SW480 (cell line): Measurements from ENCODE around the gene AKIP1.
"Not testable (repeated sequence)": the region's sequence is repeated elsewhere in the genome, so short reads cannot be mapped to it uniquely, and the experiment has no call there.

Source experiments
- DNase-seq: peaks from one replicate; pipeline ENCODE4 v3.0.0-alpha.2; 2016; ENCODE audit warnings: low spot score

AKIP1 gene

GRCh38 chr11:8911029-8911823, at the start of gene AKIP1:
Gene AKIP1 (plus strand): TSS chr11:8911189. CDS start chr11:8911450, 261 bp downstream.
- peak; percentile 94 for DNase-seq

GRCh38 chr11:8863838-8864237, 47.2 kb upstream of the AKIP1 start:
- DNase-seq, result no peak

GRCh38 chr11:8865304-8865703, 45.7 kb upstream of the AKIP1 start:
- no peak for DNase-seq

GRCh38 chr11:8867035-8867434, 44.0 kb upstream of the AKIP1 start:
- peak; percentile 46 for DNase-seq

- DNase-seq, result peak; percentile 39
These were observed 42.9 kb upstream of the AKIP1 start for GRCh38 chr11:8867931-8868631.

GRCh38 chr11:8870411-8871170, 40.4 kb upstream of the AKIP1 start:
- peak; percentile 62 for DNase-seq

GRCh38 chr11:8871171-8871775, 39.7 kb upstream of the AKIP1 start:
- peak; percentile 84 for DNase-seq

GRCh38 chr11:8871962-8872361, 39.0 kb upstream of the AKIP1 start:
- no peak for DNase-seq

- DNase-seq, result no peak
These were observed 37.1 kb upstream of the AKIP1 start for GRCh38 chr11:8873741-8874405.

- DNase-seq, result no peak
These were observed 32.2 kb upstream of the AKIP1 start for GRCh38 chr11:8878771-8879170.

- not testable (repeated sequence) for DNase-seq
These were observed 29.4 kb upstream of the AKIP1 start for GRCh38 chr11:8881585-8881984.

- DNase-seq, result no peak
These were observed 24.7 kb upstream of the AKIP1 start for GRCh38 chr11:8886322-8886721.

- not testable (repeated sequence) for DNase-seq
These were observed 19.8 kb upstream of the AKIP1 start for GRCh38 chr11:8891185-8891584.

- no peak for DNase-seq
These were observed 11.8 kb upstream of the AKIP1 start for GRCh38 chr11:8899119-8899753.

- no peak for DNase-seq
These were observed 5.3 kb upstream of the AKIP1 start for GRCh38 chr11:8905528-8906165.

GRCh38 chr11:8907116-8907515, 3.9 kb upstream of the AKIP1 start:
- no peak for DNase-seq

- no peak for DNase-seq
These were observed 2.9 kb upstream of the AKIP1 start for GRCh38 chr11:8908099-8908498.

- peak; percentile 34 for DNase-seq
These were observed 351 bp upstream of the AKIP1 start for GRCh38 chr11:8910649-8911026.

GRCh38 chr11:8913961-8914660, 3.1 kb downstream of the AKIP1 start:
- DNase-seq, result peak; percentile 55

GRCh38 chr11:8914661-8915018, 3.7 kb downstream of the AKIP1 start:
- DNase-seq, result no peak
